Stimulated activated CD4-positive, alpha-beta T cell treated with anti-CD3 and anti-CD28 coated beads, Interleukin-12 subunit alpha, Interleukin-12 subunit beta, amount 100 ng/mL, for 24 hours (primary cell): ENCODE data around the gene KREMEN1.
"Not testable (repeated sequence)": the region's sequence is repeated elsewhere in the genome, so short reads cannot be mapped to it uniquely, and the experiment has no call there.

Experiments
- DNase-seq, 2 experiments: peaks; one replicate each; pipeline ENCODE4 v3.0.0-alpha.2; 2020; ENCODE audit warnings: low read depth in 2 of 2

Gene KREMEN1

DNA sequence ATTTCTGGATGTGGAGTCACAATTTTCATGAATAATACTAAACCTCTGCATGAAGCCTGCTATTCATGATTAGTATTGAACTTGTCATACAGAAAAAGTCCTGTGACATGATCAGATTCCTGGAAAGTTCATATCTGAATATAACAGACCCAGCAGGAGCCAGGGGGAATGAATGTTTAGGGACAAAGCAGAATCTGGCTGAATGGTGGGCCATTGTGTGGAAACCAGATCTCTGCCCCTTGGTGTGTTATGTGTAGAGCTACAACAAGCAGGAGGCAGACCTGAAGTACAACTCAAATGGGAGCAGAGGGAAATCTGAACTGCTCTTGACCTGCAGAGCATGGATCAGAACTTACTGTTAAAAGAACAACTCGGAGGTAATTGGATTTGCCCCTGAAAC, 30.3 kb downstream of the KREMEN1 start:
- DNase-seq: no peak

DNA sequence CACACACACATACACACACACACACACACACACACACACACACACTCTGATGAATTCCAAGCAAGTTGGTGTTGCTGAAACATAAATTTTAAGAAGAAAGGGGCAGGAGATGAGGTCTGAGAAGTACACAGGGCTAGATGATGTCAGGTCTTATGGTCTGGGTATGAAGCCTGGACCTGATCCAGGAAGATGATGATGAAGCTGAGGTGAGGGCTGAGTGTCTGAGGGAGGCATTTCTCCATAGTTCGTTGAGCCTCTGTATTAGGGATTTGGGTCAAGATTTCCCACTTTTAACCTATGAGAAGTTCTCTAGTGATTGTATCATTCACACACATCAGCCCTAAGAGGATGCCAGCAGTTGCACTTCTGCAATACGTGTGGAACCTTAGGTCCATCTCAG, 32.6 kb downstream of the KREMEN1 start:
- DNase-seq: no peak

DNA sequence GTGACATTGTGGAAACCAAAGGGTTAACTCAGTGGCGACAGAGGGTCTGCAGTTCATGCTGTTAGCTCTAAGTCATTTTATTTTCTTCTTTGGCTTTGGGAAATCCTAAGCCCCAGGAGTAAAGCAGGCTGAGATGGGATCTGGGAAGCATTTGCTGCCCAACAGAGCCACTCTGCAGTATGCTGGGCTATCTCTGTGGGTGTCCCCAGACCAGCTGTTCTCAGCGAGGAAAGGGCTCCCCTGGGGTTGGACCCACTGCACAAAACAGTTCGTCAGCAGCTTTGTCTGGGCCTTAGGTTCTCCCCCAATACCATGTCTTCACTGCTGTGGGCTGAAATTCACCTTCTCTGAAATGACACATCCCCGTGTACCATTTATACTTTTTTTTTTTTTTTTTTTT, 34.0 kb downstream of the KREMEN1 start:
- no peak for DNase-seq

DNA sequence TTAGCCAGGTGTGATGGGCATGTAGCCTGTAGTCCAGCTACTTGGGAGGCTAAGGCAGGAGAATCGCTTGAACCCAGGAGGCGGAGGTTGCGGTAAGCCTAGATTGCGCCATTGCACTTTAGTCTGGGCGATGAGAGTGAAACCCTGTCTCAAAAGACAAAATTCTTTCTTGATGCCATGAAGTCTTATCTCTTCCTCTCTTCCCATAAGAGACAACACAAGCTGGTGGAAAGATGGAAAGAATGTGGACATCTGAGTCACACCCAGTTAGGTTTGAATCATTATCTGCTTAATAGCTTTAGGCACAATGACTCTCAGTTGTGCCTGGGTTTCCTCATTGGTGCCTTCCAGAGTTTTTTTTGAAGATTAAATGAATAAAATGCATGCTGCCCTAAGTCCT, 35.3 kb downstream of the KREMEN1 start:
- no peak for DNase-seq

DNA sequence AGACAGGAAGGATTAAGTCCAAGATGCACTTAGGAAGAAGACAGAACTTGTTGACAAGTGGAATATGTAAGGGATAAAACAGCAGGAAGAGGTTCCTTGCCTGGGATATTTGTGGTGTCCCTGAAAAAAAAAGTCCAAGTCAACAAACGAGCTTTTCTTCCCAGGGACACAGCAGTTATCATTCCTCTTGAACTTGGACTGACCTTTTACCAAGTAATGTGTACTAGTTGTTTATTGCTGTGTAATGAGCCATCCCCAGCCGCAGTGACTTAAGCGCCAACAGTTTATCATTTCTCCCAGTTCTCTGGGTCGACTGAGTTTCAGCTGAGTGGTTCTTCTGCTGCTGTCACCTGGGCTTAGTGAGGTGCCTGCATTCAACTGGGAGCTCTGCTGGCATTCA, 37.0 kb downstream of the KREMEN1 start:
- DNase-seq: no peak

DNA sequence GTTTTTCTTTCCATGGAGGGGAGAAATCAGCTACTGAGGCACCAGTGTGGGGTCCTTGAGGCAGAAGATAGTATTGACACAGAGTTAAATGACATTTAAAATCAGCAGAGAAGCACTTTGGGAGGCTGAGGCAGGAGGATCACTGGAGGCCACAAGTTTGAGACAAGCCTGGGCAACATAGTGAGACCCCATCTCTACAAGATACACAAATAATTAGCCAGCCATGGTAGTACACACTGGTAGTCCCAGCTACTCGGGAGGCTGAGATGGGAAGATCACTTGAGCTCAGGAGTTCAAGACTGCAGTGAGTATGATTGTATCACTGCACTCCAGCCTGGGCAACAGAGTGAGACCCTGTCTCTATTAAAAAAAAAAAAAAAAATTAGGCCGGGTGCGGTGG, 38.1 kb downstream of the KREMEN1 start:
- no peak for DNase-seq

DNA sequence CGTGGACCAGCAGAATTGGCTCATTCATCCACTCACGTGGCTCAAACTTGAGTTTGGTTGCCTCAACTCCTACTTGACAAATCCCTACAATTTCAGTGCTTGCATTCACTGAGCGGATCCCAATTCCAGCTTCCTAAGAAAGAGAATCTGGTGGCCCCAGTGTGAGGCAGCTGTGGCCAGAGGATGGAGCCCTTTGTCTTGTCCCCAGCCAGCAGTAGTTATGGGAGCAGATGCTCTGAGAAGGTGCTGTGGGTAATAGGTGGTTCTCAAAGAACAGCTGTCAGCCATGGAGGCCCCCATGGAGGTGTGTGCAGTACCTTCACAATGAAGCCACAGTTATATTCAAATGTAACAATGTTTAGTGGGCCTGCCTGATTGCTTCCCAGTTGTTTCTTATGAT, 39.3 kb downstream of the KREMEN1 start:
- no peak for DNase-seq

DNA sequence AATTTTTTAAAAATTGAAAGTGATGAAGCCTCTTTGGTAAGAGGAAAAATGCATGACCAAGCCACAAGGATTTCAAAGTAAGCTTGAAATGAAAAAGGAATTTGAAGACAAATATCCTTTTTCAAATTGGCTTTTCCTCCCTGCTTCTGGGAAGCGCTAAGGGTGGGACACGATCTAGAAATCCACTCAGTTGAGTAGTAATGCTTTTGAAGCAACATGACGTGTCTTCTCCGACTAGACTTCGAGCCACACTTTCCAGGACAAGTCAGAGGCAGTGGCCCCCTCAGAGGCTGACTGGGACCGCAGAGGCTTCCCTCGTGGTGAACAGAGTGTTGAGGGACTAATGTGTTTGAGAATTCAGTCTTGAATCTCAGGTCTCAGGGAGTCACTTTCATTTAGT, 39.8 kb downstream of the KREMEN1 start:
- DNase-seq: no peak

DNA sequence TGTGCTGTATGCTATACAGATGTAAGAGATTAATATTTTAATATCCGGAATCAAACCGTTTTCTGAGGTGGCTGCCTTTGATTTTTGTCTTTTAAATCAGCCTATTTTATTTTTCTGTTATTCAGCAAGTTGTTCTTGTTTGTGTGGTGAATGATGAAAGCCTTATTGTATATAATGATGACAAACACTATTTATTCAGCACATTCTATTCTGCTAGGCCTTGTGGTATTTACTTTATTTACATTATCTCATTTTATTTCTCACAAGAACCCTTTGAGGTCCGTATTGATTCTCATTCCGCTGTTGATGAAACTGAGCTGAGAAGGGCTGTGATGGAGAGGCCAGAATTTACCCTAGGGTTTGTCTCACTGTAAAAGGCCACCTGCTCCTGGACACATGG, 40.5 kb downstream of the KREMEN1 start:
- DNase-seq: no peak

DNA sequence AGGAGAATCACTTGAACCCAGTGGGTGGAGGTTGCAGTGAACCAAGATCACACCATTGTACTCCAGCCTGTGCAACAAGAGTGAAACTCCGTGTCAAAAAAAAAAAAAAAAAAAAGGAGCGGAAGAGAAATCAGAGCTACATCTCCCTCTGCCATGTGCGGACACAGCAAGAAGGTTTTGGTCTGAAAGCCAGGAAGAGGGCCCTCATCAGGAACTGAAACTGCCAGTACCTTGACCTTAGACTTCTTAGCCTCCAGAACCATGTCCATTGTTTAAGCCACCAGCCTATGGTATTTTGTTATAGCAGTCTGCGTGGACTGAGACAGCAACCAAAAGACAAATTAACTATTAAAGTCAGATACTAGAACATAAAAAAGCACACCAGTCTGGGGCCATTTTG, 41.6 kb downstream of the KREMEN1 start:
- DNase-seq: no peak

DNA sequence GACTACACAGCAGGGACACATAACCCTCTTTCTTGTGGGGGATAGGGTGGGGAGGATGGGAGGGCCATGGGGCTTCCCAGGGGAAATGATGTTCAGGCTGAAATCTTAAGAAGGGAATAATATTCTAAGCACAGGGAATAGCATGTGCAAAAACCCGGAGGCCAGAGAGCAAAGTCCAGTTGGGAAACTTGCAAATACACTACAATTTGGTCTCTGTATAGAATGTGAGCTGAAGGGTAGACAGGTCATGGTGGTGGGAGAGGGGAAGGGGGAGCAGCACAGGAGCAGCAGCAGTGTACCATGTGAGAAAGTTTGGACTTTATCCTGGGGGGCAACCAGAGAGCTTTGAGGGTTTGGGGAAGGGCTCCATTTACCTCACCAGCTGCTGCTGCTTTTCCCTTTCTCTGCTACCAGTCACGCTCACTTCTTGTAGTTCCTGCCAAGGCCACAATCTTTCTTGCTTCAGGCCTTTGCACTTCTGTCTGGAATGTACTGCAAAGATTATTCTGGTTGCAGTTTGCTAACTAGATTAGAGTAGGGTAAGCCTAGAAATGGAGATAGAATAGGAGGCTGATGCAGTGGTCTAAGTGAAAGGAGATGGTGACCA, 43.0 kb downstream of the KREMEN1 start:
- no peak for DNase-seq

DNA sequence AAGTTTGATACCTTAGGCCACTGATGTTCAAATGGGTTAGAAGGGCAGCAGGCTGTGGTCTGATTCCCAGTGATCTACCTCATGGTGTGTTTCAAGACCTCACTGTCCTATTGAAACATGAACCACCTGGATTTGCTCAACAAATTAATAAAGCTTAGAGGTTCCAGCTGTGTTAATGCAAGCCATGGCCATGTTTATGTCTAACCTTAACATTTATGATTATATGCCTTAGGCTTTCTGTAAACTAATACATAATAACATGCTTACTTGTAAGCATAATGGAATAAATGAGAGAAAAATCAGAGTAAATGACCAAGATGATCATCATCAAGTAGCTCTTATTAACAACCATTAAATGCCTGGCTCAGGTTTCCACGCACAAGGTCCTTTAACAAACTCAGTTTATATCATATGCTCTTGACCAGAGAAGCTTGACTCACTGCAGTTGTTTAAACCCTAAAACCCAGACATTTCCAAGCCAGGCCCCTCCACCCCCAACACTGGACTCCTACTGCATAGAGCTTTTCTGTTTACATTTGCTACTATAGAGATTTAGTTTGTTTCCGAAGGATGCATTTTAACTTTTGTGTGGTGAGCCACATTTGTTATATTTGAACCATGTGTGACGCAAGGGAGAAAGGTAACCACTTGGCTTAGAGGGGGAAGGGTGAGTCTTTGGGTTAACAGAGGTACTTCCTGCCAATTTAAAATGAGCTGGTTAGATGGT, 43.7 kb downstream of the KREMEN1 start:
- DNase-seq: no peak

DNA sequence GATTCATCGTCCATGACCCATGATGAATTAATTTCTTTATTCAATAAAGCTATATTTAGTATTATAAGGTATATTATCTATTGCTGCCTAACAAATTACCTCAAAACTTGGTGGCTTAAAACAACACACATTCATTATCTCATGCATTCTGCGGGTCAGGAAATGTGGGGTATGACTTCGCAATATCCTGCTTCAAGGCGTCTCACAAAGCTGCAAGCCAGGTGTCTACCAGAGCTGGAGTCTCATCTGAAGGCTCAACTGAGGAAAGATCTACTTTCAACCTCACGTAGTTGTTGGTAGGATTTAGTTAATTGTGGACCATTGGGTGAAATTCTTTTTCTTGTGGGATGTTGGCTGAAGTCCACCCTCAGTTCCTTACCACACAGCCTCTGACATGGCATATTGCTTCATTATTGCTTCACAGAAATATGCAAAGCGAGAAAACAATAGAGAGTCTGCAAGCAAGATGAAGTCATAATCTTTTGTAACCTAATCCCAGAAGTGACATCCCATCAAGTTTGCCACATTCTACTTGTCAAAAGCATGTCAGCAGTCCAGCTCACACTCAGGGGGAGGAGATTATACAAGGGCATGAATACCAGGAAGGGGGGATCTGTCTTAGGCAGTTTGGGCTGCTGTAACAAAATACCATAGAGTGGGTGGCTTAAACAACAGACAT, 45.1 kb downstream of the KREMEN1 start:
- no peak for DNase-seq

DNA sequence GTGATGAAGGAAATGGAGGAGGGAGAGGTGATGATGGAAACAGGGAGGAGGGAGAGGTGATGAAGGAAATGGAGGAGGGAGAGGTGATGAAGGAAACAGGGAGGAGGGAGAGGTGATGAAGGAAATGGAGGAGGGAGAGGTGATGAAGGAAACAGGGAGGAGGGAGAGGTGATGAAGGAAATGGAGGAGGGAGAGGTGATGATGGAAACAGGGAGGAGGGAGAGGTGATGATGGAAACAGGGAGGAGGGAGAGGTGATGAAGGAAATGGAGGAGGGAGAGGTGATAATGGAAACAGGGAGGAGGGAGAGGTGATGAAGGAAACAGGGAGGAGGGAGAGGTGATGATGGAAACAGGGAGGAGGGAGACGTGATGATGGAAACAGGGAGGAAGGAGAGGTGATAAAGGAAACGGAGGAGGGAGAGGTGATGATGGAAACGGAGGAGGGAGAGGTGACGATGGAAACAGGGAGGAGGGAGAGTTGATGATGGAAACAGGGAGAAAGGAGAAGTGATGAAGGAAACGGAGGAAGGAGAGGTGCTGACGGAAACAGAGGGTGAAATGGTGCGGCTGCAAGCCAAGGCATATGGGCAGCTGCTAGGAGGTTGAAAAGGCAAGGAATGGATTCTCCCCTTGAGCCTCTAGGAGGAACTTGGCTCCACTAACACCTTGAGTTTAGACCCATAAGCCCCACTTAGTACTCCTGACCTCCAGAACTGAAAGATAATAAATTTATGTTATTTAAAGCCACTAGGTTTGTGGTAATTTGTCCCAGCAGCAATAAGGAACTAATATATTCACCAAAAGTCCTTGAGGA, 47.5 kb downstream of the KREMEN1 start:
- not testable (repeated sequence) for DNase-seq

DNA sequence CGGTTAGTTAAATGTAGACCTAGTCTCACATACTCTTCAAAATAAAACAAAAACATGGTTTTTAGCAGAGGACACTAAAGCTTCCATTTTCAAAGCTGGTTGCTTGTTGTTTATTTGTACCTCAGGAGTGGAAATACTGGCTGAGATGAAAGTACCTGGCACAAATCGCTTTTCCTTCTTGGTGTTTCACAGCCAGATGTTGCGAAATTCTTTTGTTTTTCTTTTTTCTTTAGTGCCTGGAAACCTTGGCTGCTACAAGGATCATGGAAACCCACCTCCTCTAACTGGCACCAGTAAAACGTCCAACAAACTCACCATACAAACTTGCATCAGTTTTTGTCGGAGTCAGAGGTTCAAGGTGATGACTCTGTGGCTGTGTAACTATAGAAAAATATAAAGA, 48.3 kb downstream of the KREMEN1 start:
- DNase-seq: no peak

DNA sequence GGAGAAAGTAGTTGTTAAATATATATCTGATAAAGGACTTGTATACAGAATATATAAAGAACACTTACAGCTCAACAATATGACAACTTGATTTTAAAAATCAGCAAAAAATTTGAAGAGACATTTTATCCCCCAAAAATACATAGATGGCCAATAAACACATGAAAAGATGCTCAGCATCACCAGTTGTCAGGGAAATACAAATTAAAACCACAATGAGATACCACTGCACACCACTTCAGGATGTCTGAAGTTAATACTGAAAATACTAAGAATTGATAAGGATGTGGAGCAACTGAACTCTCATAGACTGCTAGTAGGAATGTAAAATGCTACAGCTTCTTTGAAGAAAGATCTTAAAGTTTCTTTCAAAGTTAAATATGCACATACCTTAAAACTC, 49.2 kb downstream of the KREMEN1 start:
- no peak for DNase-seq

DNA sequence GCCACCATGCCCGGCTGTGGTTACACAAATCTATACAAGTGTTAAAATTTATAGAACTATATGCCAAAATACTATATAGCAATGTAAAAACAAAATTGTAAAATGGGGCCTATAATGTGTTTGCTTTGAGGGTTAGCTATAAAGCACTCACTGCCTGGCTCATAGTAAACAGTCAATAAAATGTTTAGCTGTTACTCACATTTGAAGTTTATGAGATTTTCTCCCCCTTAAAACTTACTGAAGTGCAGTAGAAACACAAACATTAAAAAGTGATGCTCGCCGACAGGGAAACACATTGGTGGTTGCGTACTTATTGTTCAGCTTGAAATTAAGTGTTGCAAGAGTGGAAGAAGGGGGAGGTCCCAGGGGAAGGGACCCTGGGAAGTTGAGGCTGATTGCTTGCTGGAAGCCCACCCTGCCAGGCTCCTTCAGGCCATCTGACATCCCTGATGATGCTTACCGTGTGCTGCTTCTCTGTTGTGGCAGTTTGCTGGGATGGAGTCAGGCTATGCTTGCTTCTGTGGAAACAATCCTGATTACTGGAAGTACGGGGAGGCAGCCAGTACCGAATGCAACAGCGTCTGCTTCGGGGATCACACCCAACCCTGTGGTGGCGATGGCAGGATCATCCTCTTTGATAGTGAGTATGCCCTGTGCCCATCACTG, 52.1 kb downstream of the KREMEN1 start:
- DNase-seq: no peak

DNA sequence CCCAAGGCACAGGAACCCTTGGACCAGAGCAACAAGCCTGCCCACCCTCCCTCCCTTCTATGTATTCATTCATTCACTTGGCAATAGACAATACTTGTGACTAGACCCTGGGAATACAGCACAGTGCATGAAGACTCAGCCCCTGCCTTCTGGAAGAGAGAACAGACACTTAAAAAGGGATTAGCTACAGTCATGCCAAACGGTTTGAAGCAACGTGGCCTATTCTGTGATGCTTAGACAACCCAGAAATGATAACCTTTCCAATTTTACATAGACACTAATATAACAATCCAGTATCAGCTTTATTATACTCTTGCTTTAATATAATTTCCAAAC, 52.6 kb downstream of the KREMEN1 start:
- DNase-seq: no peak

DNA sequence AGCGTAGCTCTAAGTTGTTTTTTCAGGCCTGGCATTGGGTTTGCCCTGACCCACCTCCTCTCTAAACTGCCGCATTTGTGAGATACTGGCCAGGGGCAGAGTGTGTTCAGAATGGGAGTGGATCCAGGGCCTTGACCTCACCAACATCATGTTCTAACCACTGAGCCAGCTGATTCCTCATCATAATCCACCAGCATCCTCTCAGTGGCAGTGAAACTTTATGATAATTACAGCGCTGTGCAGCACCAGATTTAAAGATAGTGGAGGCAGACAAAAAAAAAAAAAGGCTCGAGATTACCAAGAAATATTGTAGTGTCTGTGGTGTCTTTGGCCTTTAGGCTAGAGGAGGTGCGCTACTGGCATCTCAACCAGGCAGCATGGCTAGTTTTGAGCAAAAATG, 53.0 kb downstream of the KREMEN1 start:
- no peak for DNase-seq

DNA sequence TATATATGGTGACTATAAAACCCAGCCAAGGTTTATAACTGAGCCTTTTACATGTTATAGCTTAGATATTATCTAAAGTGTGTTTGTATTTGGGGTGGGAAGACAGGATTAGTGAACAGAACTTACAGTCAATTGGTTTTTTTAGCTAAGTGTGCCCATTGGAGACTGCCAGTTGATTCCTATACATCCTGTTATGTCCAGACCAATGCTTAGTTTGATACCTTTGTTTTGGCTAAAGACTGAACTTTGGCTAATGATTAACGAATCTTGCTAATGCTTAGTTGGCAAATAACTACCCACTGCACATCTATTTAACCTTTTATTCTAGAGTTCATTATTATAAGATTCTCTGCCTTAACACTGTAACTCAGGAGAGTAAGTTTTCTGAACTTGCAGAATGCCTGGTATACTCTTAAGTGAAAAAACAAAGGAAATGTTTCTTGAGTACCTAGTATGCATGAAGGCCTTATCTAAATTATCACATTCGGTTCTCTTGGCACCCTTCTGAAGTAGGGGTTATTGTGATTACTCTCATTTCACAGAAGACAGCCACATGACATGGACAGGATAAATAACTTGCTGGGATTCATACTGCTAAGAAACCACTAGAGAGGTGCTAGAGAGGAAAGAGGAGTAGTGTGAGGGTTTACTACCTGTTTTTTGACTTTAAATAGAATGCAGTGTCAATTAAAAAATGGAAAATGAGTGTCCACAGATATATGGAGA, 54.0 kb downstream of the KREMEN1 start:
- DNase-seq: no peak
